Activated B cell treated with CpG ODN at 0.5 μM for 24 hours (primary cell): ENCODE results near the gene STXBP4. TPM values are rescaled to one million over a fixed set of nuclear protein-coding genes. Genes with fewer than 3 reads are reported as not detected.

Source experiments
- ATAC-seq: fragments of 200-7000 bp; cut with Tn5 transposase; one replicate; pipeline ENCODE4 v1.10.0; 2021; ENCODE audit warnings: low read depth, mild to moderate bottlenecking, moderate library complexity
- CTCF ChIA-PET: fragments of 350-600 bp; sonication (Branson Sonifier 250); formaldehyde crosslinking; loops from one replicate; lab custom pipeline; 2021; ENCODE audit warnings: antibody characterized with exemption; lab: Charles Lee
- POLR2A ChIA-PET: fragments of 350-600 bp; sonication (Branson Sonifier 250); formaldehyde crosslinking; loops from one replicate; lab custom pipeline; 2021; ENCODE audit warnings: antibody characterized with exemption; lab: Charles Lee
- DNase-seq: peaks from one replicate; pipeline ENCODE4 v3.0.0; 2022
- H3K27ac Mint-ChIP-seq: one replicate; pipeline ENCODE4 v1.8.0; 2020; ENCODE audit warnings: mixed read lengths
- H3K27me3 Mint-ChIP-seq: one replicate; pipeline ENCODE4 v1.8.0; 2021; ENCODE audit warnings: mixed read lengths
- H3K36me3 Mint-ChIP-seq: one replicate; pipeline ENCODE4 v1.8.0; 2021; ENCODE audit warnings: low read depth, mixed read lengths
- H3K4me1 Mint-ChIP-seq: one replicate; pipeline ENCODE4 v1.8.0; 2021; ENCODE audit warnings: mixed read lengths
- H3K4me3 Mint-ChIP-seq: one replicate; pipeline ENCODE4 v1.8.0; 2020; ENCODE audit warnings: mild to moderate bottlenecking, mixed read lengths
- H3K9me3 Mint-ChIP-seq: one replicate; pipeline ENCODE4 v1.8.0; 2020; ENCODE audit warnings: mixed read lengths
- intact Hi-C: fragments of 100-400 bp; cut with micrococcal nuclease; formaldehyde crosslinking; loops from one replicate; pipeline ENCODE4 v1.15.1; 2024
- total RNA-seq: library from RNA; stranded (reverse); gene quantifications from 2 replicates; pipeline ENCODE4 v1.2.3, GENCODE V29; 2022
- TF ChIP-seq, protein P1 (sequence below): fragments of 200-600 bp; IDR thresholded peaks from one replicate; pipeline ENCODE4 v1.8.0; 2022; ENCODE audit warnings: antibody characterized with exemption, mild to moderate bottlenecking

The STXBP4 gene
- total RNA-seq, 1 donor from 2014 or later, result 9.5 TPM

DNA sequence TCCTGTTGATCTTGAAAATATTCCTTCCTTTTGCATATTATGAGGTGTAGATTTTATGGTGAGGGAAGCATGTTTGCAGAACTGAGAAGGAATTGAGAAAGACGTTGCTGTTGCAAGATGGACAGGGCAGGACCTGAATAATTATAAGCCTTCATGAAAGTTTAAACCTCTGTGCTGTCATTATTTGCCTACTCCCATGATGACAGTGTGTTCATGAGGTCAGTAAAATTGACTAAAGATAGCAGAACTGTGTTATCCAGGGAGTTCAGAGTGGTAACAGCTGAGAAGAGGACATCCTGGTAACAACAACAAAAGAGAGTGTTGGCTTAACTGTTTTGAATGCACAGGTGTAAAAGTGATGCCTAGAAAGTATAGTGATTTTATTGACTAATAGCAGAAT is 250.9 kb downstream of the STXBP4 start:
- Mint-ChIP-seq H3K4me3 (no peak overlapping the region), H3K27me3 (peaks cover 21% of the 10 kb centered on the region), H3K36me3 (no peaks in the 10 kb centered on the region), H3K27ac (no peak overlapping the region), H3K9me3 (no peaks in the 10 kb centered on the region), H3K4me1 (no peaks in the 10 kb centered on the region)
- no peak for DNase-seq
- ChIA-PET CTCF (no interaction called here), POLR2A (no interaction called here)
- intact Hi-C loops, result no loop called here
- TF ChIP-seq, protein P1, sequence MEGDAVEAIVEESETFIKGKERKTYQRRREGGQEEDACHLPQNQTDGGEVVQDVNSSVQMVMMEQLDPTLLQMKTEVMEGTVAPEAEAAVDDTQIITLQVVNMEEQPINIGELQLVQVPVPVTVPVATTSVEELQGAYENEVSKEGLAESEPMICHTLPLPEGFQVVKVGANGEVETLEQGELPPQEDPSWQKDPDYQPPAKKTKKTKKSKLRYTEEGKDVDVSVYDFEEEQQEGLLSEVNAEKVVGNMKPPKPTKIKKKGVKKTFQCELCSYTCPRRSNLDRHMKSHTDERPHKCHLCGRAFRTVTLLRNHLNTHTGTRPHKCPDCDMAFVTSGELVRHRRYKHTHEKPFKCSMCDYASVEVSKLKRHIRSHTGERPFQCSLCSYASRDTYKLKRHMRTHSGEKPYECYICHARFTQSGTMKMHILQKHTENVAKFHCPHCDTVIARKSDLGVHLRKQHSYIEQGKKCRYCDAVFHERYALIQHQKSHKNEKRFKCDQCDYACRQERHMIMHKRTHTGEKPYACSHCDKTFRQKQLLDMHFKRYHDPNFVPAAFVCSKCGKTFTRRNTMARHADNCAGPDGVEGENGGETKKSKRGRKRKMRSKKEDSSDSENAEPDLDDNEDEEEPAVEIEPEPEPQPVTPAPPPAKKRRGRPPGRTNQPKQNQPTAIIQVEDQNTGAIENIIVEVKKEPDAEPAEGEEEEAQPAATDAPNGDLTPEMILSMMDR, result no peak
- no peak for ATAC-seq

DNA sequence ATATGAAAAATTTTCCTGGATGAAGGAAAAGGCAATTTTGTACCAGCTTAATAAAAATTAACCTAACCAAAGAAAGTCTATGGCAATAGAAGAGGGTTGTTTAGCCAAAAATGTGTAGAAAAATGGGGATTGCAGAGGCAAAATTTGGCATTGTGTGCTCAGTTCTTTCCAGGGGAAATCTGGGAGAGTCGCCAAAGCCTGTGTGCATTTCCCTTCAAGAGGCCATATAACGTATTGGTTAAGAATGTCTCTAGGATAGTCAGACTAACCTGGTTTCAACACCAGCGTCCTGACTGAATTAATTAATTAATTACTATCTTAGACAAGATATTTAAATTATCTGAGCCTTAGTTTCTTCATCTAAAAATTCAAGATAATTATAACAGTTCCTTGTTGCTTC is 251.4 kb downstream of the STXBP4 start:
- H3K27ac Mint-ChIP-seq, result no peak overlapping the region
- no peak overlapping the region for H3K4me3 Mint-ChIP-seq
- TF ChIP-seq, protein P1, result no peak
- H3K36me3 Mint-ChIP-seq, result no peaks in the 10 kb centered on the region
- H3K4me1 Mint-ChIP-seq, result no peaks in the 10 kb centered on the region
- CTCF ChIA-PET, result no interaction called here
- POLR2A ChIA-PET, result no interaction called here
- H3K9me3 Mint-ChIP-seq, result no peaks in the 10 kb centered on the region
- peaks cover 21% of the 10 kb centered on the region for H3K27me3 Mint-ChIP-seq
- intact Hi-C loops, result no loop called here
- DNase-seq, result no peak
- no peak for ATAC-seq

Other genes with a start within 250 kb of the STXBP4 start
- not detected in 2 replicates for gene TOM1L1, start 67.9 kb upstream of the STXBP4 start, total RNA-seq
- gene COX11, start 111 bp upstream of the STXBP4 start, total RNA-seq, result 38.5 and 46.5 TPM in 2 replicates